Endothelial cell (in vitro differentiated cells): ENCODE results near the gene MACC1. TPM values are rescaled to one million over a fixed set of nuclear protein-coding genes. Genes with fewer than 3 reads are reported as not detected.
"Not testable (repeated sequence)": the region's sequence is repeated elsewhere in the genome, so short reads cannot be mapped to it uniquely, and the experiment has no call there.

Source experiments
- DNase-seq: peaks from one replicate; pipeline ENCODE4 v3.0.0; 2021; ENCODE audit warnings: low spot score
- H3K27ac Mint-ChIP-seq: one replicate; pipeline ENCODE4 v1.8.0; 2021; ENCODE audit warnings: mixed read lengths, inconsistent platforms; ENCODE audit not compliant: unreplicated experiment
- H3K27me3 Mint-ChIP-seq: one replicate; pipeline ENCODE4 v1.8.0; 2021; ENCODE audit warnings: mild to moderate bottlenecking, moderate library complexity, mixed read lengths, inconsistent platforms; ENCODE audit not compliant: unreplicated experiment
- H3K36me3 Mint-ChIP-seq: one replicate; pipeline ENCODE4 v1.8.0; 2021; ENCODE audit warnings: mild to moderate bottlenecking, low read depth, mixed read lengths, inconsistent platforms; ENCODE audit not compliant: unreplicated experiment
- H3K4me1 Mint-ChIP-seq: one replicate; pipeline ENCODE4 v1.8.0; 2021; ENCODE audit warnings: mild to moderate bottlenecking, mixed read lengths, inconsistent platforms; ENCODE audit not compliant: unreplicated experiment
- H3K4me3 Mint-ChIP-seq: one replicate; pipeline ENCODE4 v1.8.0; 2021; ENCODE audit warnings: mild to moderate bottlenecking, mixed read lengths, inconsistent platforms; ENCODE audit not compliant: unreplicated experiment
- H3K9me3 Mint-ChIP-seq: one replicate; pipeline ENCODE4 v1.8.0; 2021; ENCODE audit warnings: mixed read lengths, inconsistent platforms; ENCODE audit not compliant: unreplicated experiment
- total RNA-seq: library from RNA; stranded (reverse); fragmentation: NEBNext Ultra II Directional; extraction: Animal tissue kit (Norgen Biotek cat#: 25700); gene quantifications from one replicate; pipeline ENCODE4 v1.2.1, GENCODE V29; 2021; ENCODE audit not compliant: unreplicated experiment
- TF ChIP-seq, protein P1 (sequence below): fragments of 200-600 bp; sonication (generic); IDR thresholded peaks from one replicate; pipeline ENCODE4 v1.5.0; 2021; ENCODE audit warnings: antibody characterized with exemption; ENCODE audit not compliant: unreplicated experiment

Gene MACC1
- total RNA-seq, 1 donor from 2014 or later: 0.69 TPM

DNA sequence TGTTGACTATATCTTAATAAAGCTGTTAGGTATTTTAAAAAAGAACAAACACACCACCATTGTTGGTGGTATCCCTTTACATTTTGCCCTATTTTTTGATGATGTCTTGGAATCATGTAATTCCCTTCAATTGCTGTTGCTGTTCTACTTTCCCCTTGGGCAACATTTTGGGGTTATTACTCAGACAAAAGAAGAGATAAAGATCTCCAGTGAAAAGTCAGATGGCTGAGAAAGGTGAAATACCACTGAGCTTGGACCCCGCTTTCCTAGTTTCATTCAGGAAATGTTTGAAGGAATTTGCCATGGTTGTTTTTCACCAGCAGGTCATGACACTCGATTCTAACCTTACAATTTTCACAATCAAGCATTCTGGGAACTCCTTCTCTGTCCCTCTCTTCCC is 84.6 kb downstream of the MACC1 start:
- Mint-ChIP-seq H3K4me1 (no peaks in the 10 kb centered on the region), H3K27ac (no peak overlapping the region)
- TF ChIP-seq, protein P1, sequence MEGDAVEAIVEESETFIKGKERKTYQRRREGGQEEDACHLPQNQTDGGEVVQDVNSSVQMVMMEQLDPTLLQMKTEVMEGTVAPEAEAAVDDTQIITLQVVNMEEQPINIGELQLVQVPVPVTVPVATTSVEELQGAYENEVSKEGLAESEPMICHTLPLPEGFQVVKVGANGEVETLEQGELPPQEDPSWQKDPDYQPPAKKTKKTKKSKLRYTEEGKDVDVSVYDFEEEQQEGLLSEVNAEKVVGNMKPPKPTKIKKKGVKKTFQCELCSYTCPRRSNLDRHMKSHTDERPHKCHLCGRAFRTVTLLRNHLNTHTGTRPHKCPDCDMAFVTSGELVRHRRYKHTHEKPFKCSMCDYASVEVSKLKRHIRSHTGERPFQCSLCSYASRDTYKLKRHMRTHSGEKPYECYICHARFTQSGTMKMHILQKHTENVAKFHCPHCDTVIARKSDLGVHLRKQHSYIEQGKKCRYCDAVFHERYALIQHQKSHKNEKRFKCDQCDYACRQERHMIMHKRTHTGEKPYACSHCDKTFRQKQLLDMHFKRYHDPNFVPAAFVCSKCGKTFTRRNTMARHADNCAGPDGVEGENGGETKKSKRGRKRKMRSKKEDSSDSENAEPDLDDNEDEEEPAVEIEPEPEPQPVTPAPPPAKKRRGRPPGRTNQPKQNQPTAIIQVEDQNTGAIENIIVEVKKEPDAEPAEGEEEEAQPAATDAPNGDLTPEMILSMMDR: no peak

DNA sequence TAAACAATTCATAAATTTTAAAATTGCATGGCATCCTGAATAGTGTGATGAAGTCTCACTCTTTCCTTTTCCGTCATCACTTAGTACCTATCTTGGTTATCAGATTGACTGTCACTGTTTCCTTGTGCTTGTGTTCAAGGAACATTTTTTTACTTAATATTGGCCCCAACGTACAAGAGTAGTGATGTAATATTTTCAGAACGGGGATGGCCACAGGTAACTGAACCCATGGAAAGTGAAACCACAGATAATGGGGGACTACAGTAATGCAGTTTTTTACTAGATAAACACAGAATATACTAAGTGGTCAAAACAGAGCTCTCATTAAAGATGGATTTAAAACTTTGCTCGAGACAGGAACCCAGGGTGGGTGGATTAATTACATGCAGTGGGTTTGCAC is 85.4 kb downstream of the MACC1 start:
- Mint-ChIP-seq H3K36me3 (no peaks in the 10 kb centered on the region), H3K27ac (no peak overlapping the region), H3K4me1 (peaks cover 2% of the 10 kb centered on the region), H3K9me3 (no peaks in the 10 kb centered on the region), H3K27me3 (no peaks in the 10 kb centered on the region), H3K4me3 (no peak overlapping the region)
- TF ChIP-seq, protein P1: no peak
- DNase-seq: no peak

More for the DNA sequence above, 84.6 kb downstream of the MACC1 start:
- H3K36me3 Mint-ChIP-seq: no peaks in the 10 kb centered on the region
- no peaks in the 10 kb centered on the region for H3K27me3 Mint-ChIP-seq
- no peaks in the 10 kb centered on the region for H3K9me3 Mint-ChIP-seq
- no peak overlapping the region for H3K4me3 Mint-ChIP-seq
- no peak for DNase-seq

DNA sequence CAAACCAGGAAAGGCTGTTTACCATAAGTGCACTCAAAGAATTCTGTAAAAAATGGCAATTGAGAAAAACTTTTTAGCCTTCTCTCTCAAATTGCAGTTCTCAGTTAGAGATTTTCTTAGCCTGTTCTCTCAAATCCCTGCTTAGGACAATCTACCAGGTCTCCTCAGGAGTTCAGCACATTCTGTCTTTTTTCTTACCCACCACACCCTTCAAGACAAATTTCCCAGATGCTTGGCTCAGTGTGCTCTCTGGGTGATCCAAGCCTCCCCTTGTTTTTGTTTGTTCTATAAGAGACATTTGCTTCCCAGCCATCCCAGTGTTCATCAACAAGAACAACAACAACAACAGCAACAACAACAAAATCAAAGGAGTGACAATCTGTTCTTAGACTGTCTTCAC is 87.3 kb downstream of the MACC1 start:
- Mint-ChIP-seq H3K27ac (no peak overlapping the region), H3K27me3 (no peaks in the 10 kb centered on the region), H3K9me3 (no peaks in the 10 kb centered on the region), H3K4me3 (no peak overlapping the region), H3K4me1 (peaks cover 5% of the 10 kb centered on the region), H3K36me3 (no peaks in the 10 kb centered on the region)
- no peak for DNase-seq
- TF ChIP-seq, protein P1: no peak

DNA sequence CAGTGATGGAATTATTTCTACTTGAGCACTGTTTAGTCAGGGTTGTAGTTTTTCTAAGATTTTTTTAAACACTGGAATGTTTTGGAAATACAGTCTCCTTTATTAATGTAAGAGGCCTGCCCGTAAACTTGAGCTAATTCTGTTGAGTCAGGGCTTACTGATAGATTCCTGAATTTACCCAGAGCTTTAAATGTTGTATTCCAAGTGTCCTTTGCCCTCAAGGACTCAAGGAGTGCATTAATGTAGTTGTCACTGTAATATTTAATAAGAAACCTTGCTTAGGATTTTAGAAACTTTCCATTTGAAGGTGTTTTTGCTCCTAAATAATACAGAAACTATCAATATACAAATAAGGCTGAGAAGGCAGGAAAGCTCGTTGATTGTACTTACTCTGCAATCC is 89.2 kb downstream of the MACC1 start:
- no peaks in the 10 kb centered on the region for H3K27me3 Mint-ChIP-seq
- no peak overlapping the region for H3K4me3 Mint-ChIP-seq
- no peaks in the 10 kb centered on the region for H3K36me3 Mint-ChIP-seq
- H3K9me3 Mint-ChIP-seq: no peaks in the 10 kb centered on the region
- TF ChIP-seq, protein P1: no peak
- no peak overlapping the region for H3K27ac Mint-ChIP-seq
- no peak for DNase-seq
- H3K4me1 Mint-ChIP-seq: peaks cover 5% of the 10 kb centered on the region

DNA sequence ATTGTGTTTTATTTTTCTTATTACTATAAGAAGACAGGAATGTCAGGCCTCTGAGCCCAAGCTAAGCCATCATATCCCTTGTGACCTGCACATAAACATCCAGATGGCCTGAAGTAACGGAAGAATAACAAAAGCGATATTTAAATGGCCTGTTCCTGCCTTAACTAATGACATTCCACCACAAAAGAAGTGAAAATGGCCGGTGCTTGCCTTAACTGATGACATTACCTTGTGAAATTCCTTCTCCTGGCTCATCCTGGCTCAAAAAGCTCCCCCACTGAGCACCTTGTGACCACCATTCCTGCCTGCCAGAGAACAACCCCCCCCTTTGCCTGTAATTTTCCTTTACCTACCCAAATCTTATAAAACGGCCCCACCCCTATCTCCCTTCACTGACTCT is 91.1 kb downstream of the MACC1 start:
- peaks cover 17% of the 10 kb centered on the region for H3K4me1 Mint-ChIP-seq
- not testable (repeated sequence) for H3K4me3 Mint-ChIP-seq, H3K9me3 Mint-ChIP-seq, H3K36me3 Mint-ChIP-seq, H3K27me3 Mint-ChIP-seq, DNase-seq
- peak overlapping the region; percentile 65 for H3K27ac Mint-ChIP-seq

DNA sequence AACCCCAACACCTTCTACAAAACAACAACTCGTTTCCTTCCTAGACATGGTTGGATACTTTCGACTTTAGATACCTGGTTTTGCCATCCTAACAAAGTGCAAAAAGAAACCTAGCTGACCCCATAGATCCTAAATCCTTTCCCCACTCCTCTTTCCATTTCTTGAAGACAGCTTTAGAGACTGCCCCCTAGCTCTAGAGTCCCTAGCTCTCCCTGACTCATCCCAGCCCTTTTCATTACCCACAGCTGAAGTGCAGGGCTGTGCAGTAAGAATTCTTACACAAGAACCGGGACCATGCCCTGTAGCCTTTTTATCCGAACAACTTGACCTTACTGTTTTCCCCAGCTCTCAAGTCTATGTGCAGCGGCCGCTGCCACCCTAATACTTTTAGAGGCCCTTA is 93.1 kb downstream of the MACC1 start:
- H3K27ac Mint-ChIP-seq, H3K36me3 Mint-ChIP-seq, H3K4me3 Mint-ChIP-seq, DNase-seq, H3K9me3 Mint-ChIP-seq, H3K27me3 Mint-ChIP-seq: not testable (repeated sequence)
- peaks cover 23% of the 10 kb centered on the region for H3K4me1 Mint-ChIP-seq

DNA sequence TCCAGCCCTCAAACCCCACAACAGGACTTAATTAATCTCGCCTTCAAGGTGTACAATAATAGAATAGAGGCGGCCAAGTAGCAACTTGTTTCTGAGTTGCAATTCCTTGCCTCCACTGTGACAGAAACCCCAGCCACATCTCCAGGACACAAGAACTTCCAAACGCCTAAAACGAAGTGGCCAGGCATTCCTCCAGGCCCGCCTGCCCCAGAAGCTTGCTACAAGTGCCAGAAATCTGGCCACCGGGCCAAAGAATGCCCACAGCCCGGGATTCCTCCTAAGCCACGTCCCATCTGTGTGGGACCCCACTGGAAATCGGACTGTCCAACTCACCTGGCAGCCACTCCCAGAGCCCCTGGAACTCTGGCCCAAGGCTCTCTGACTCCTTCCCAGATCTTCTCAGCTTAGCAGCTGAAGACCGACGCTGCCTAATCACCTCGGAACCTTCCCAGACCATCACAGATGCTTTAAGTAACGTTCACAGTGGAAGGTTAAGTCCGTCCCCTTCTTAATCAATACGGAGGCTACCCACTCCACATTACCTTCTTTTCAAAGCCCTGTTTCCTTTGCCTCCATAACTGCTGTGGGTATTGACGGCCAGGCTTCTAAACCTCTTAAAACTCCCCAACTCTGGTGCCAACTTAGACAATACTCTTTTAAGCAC is 94.4 kb downstream of the MACC1 start:
- H3K36me3 Mint-ChIP-seq, H3K9me3 Mint-ChIP-seq, DNase-seq, H3K27me3 Mint-ChIP-seq, H3K4me3 Mint-ChIP-seq: not testable (repeated sequence)
- Mint-ChIP-seq H3K27ac (peak overlapping the region; percentile 49), H3K4me1 (peaks cover 23% of the 10 kb centered on the region)
